H1 (cell line): ENCODE measurements around the gene BZW2. TPM values are rescaled to one million over a fixed set of nuclear protein-coding genes. Genes with fewer than 3 reads are reported as not detected.

Experiments used
- CTCF ChIA-PET: fragments of 300-600 bp; sonication (Branson Sonifier 250); formaldehyde crosslinking; loops from one replicate; lab custom pipeline; 2021; ENCODE audit not compliant: partially characterized antibody; lab: Charles Lee
- POLR2A ChIA-PET: fragments of 300-600 bp; sonication (Branson Sonifier 250); formaldehyde crosslinking; loops from one replicate; lab custom pipeline; 2021; ENCODE audit warnings: inconsistent platforms; ENCODE audit not compliant: partially characterized antibody; lab: Charles Lee
- DNase-seq, 2 experiments: peaks; one replicate each; pipeline versions ENCODE4 v3.0.0 to v3.0.0-alpha.2; 2010 to 2022; ENCODE audit warnings: low spot score in 2 of 2, low read depth in 1 of 2, mixed read lengths in 1 of 2
- FAIRE-seq: peaks from 2 replicates; lab custom pipeline; 2011; peaks lifted over from hg19 to GRCh38; lab: Jason Lieb, UNC
- H2AFZ ChIP-seq: 2 replicates; pipeline ENCODE4 v1.8.1; 2012; ENCODE audit warnings: low read length, inconsistent platforms
- H2AK5ac ChIP-seq: 2 replicates; pipeline ENCODE4 v1.6.1; 2013; ENCODE audit warnings: low read depth, low read length
- H2BK120ac ChIP-seq: replicated peaks from 2 replicates; pipeline ENCODE3; 2013; ENCODE audit warnings: low read depth, low read length, inconsistent platforms
- H2BK12ac ChIP-seq: 2 replicates; pipeline ENCODE4 v1.6.1; 2013; ENCODE audit warnings: low read depth, low read length
- H2BK15ac ChIP-seq: 2 replicates; pipeline ENCODE4 v1.6.1; 2013; ENCODE audit warnings: low read length
- H2BK20ac ChIP-seq: 2 replicates; pipeline ENCODE4 v1.6.1; 2013; ENCODE audit warnings: low read length
- H2BK5ac ChIP-seq: 2 replicates; pipeline ENCODE4 v1.6.1; 2013; ENCODE audit warnings: low read depth, low read length
- H3K14ac ChIP-seq: 2 replicates; pipeline ENCODE4 v1.6.1; 2013; ENCODE audit warnings: inconsistent platforms; ENCODE audit not compliant: insufficient read length
- H3K18ac ChIP-seq: 2 replicates; pipeline ENCODE4 v1.6.1; 2013; ENCODE audit warnings: low read length; ENCODE audit errors: extremely low read depth
- H3K23ac ChIP-seq: 2 replicates; pipeline ENCODE4 v1.6.1; 2013; ENCODE audit warnings: inconsistent platforms; ENCODE audit not compliant: insufficient read length
- H3K23me2 ChIP-seq: 2 replicates; pipeline ENCODE4 v1.6.1; 2013; ENCODE audit warnings: low read depth, low read length
- H3K27ac ChIP-seq: 2 replicates; pipeline ENCODE4 v1.6.1; 2011; ENCODE audit warnings: low read depth, low read length, inconsistent platforms
- H3K27me3 ChIP-seq, 4 experiments: replicated peaks in 1 of 4; 1 replicate in 1 of 4; 2 replicates in 3 of 4; pipeline versions ENCODE4 v1.6.1 to v1.8.1; 2011 to 2013; ENCODE audit warnings: low read length in 3 of 4, mild to moderate bottlenecking in 3 of 4, inconsistent platforms in 2 of 4, mixed read lengths in 2 of 4, moderate library complexity in 1 of 4; ENCODE audit not compliant: control insufficient read depth in 3 of 4, insufficient read depth in 3 of 4; ENCODE audit errors: extremely low read depth in 1 of 4
- H3K36me3 ChIP-seq, 4 experiments: 2 replicates each; pipeline versions ENCODE4 v1.6.1 to v1.8.1; 2011 to 2013; ENCODE audit warnings: mild to moderate bottlenecking in 4 of 4, low read length in 3 of 4, moderate library complexity in 2 of 4, control low read depth in 1 of 4, inconsistent platforms in 1 of 4; ENCODE audit not compliant: insufficient read depth in 4 of 4, control insufficient read depth in 2 of 4
- H3K4ac ChIP-seq: replicated peaks from 2 replicates; pipeline ENCODE3; 2013; ENCODE audit warnings: low read length, low read depth, mixed read lengths, inconsistent platforms; ENCODE audit not compliant: insufficient read length
- H3K4me1 ChIP-seq, 4 experiments: replicated peaks in 1 of 4; 1 replicate in 1 of 4; 2 replicates in 3 of 4; pipeline versions ENCODE4 v1.6.1 to v1.8.1; 2011 to 2013; ENCODE audit warnings: low read length in 3 of 4, inconsistent platforms in 2 of 4, mixed read lengths in 1 of 4; ENCODE audit not compliant: insufficient read depth in 4 of 4, control insufficient read depth in 3 of 4
- H3K4me2 ChIP-seq, 2 experiments: 2 replicates each; pipeline versions ENCODE4 v1.6.1 to v1.8.1; 2011 to 2013; ENCODE audit warnings: low read depth in 2 of 2, low read length in 2 of 2, control low read depth in 1 of 2, inconsistent platforms in 1 of 2, mild to moderate bottlenecking in 1 of 2; ENCODE audit not compliant: insufficient read depth in 1 of 2
- H3K4me3 ChIP-seq, 4 experiments: fragments of 200-600, 300-600 bp in 1 of 4; sonication (generic), shearing (Covaris generic), sonication (Bioruptor Twin) in 1 of 4; 2 replicates each; pipeline versions ENCODE4 v1.5.1 to v1.8.1; 2011 to 2016; ENCODE audit warnings: low read length in 4 of 4, low read depth in 3 of 4, control low read depth in 2 of 4, inconsistent platforms in 2 of 4, mild to moderate bottlenecking in 2 of 4, mixed read lengths in 1 of 4, moderate library complexity in 1 of 4; ENCODE audit not compliant: insufficient read depth in 2 of 4; ENCODE audit errors: extremely low read depth in 1 of 4
- H3K56ac ChIP-seq: replicated peaks from 2 replicates; pipeline ENCODE3; 2013; ENCODE audit warnings: low read depth, mild to moderate bottlenecking, mixed read lengths, low read length, inconsistent platforms; ENCODE audit not compliant: insufficient read length
- H3K79me1 ChIP-seq: 2 replicates; pipeline ENCODE4 v1.6.1; 2013; ENCODE audit warnings: low read depth, low read length, control low read depth
- H3K79me2 ChIP-seq, 2 experiments: 2 replicates each; pipeline versions ENCODE4 v1.6.1 to v1.8.1; 2012 to 2013; ENCODE audit warnings: low read length in 2 of 2, mild to moderate bottlenecking in 2 of 2, inconsistent platforms in 1 of 2; ENCODE audit not compliant: insufficient read depth in 2 of 2, control insufficient read depth in 1 of 2
- H3K9ac ChIP-seq, 4 experiments: replicated peaks in 1 of 4; 1 replicate in 1 of 4; 2 replicates in 3 of 4; pipeline versions ENCODE4 v1.6.1 to v1.8.1; 2011 to 2013; ENCODE audit warnings: low read depth in 3 of 4, low read length in 3 of 4, control low read depth in 2 of 4, mild to moderate bottlenecking in 2 of 4, moderate library complexity in 2 of 4, inconsistent platforms in 1 of 4; ENCODE audit errors: extremely low read depth in 1 of 4
- H3K9me3 ChIP-seq, 2 experiments: 2 replicates each; pipeline versions ENCODE4 v1.6.1 to v1.8.1; 2012 to 2013; ENCODE audit warnings: mild to moderate bottlenecking in 2 of 2, moderate library complexity in 2 of 2, control low read depth in 1 of 2, inconsistent platforms in 1 of 2, low read depth in 1 of 2, low read length in 1 of 2, mixed read lengths in 1 of 2; ENCODE audit not compliant: insufficient read depth in 2 of 2
- H4K20me1 ChIP-seq, 2 experiments: replicated peaks in 1 of 2; 2 replicates each; pipeline versions ENCODE3 to v1.8.1; 2011 to 2013; ENCODE audit warnings: inconsistent platforms in 2 of 2, low read length in 2 of 2, mild to moderate bottlenecking in 1 of 2; ENCODE audit not compliant: insufficient read depth in 2 of 2, control insufficient read depth in 1 of 2
- H4K5ac ChIP-seq: 2 replicates; pipeline ENCODE4 v1.6.1; 2013; ENCODE audit warnings: low read length, low read depth, mixed read lengths, inconsistent platforms; ENCODE audit not compliant: insufficient read length
- H4K8ac ChIP-seq: 2 replicates; pipeline ENCODE4 v1.8.0; 2013; ENCODE audit warnings: mild to moderate bottlenecking, moderate library complexity, low read length, inconsistent platforms; ENCODE audit not compliant: insufficient read depth; ENCODE audit errors: extremely low read depth
- H4K91ac ChIP-seq: replicated peaks from 2 replicates; pipeline ENCODE3; 2013; ENCODE audit warnings: low read length, mixed read lengths, inconsistent platforms; ENCODE audit not compliant: insufficient read length
- BACH1 ChIP-seq: IDR thresholded peaks from 2 replicates; pipeline ENCODE4 v1.6.1; 2012; ENCODE audit warnings: low read length, improper control_type of control experiment
- EZH2 ChIP-seq: fragments of 200-600 bp; sonication (generic); IDR thresholded peaks from 2 replicates; pipeline ENCODE4 v1.7.1; 2012; ENCODE audit warnings: low read depth, mild to moderate bottlenecking, moderate library complexity, low read length, inconsistent platforms; ENCODE audit not compliant: severe bottlenecking
- FOSL1 ChIP-seq: IDR thresholded peaks from 2 replicates; pipeline ENCODE4 v1.6.1; 2011; ENCODE audit warnings: mild to moderate bottlenecking, low read depth, low read length, moderate library complexity; ENCODE audit not compliant: insufficient read depth
- HDAC6 ChIP-seq: IDR thresholded peaks from one replicate; pipeline ENCODE4 v1.7.1; 2012; ENCODE audit warnings: low read depth, mild to moderate bottlenecking, inconsistent platforms, low read length, moderate library complexity
- JUN ChIP-seq: IDR thresholded peaks from 2 replicates; pipeline ENCODE4 v1.6.1; 2011; ENCODE audit warnings: low read depth, mild to moderate bottlenecking, improper control_type of control experiment, low read length
- KDM4A ChIP-seq: IDR thresholded peaks from one replicate; pipeline ENCODE4 v1.7.1; 2012; ENCODE audit warnings: low read depth, mild to moderate bottlenecking, moderate library complexity, low read length, inconsistent platforms; ENCODE audit not compliant: severe bottlenecking
- MAFK ChIP-seq: IDR thresholded peaks from 2 replicates; pipeline ENCODE4 v1.6.1; 2012; ENCODE audit warnings: low read depth, mild to moderate bottlenecking, improper control_type of control experiment, low read length
- SRF ChIP-seq: IDR thresholded peaks from 2 replicates; pipeline ENCODE4 v1.6.1; 2011; ENCODE audit warnings: mild to moderate bottlenecking, low read depth, low read length, moderate library complexity
- TAF1 ChIP-seq: IDR thresholded peaks from 2 replicates; pipeline ENCODE4 v1.6.1; 2011; ENCODE audit warnings: mild to moderate bottlenecking, low read depth, low read length
- WGBS, 2 experiments: shearing (Covaris generic) in 1 of 2; methylation state at CpG; one replicate each; pipeline versions ENCODE4 v1.1.6 to v1.1.7; 2013 to 2015; ENCODE audit warnings: low lambda C conversion rate in 2 of 2, mixed read lengths in 2 of 2, inconsistent platforms in 1 of 2, low coverage in 1 of 2, missing lambda C conversion rate in 1 of 2; ENCODE audit not compliant: insufficient replicate concordance in 2 of 2, insufficient coverage in 1 of 2, insufficient read length in 1 of 2; ENCODE audit errors: extremely low coverage in 1 of 2, missing lambda C conversion rate in 1 of 2; 5-methylcytosine and 5-hydroxymethylcytosine counted together
- polyA plus RNA-seq, 7 experiments: library from polyadenylated mRNA; depleted of rRNA in 3 of 7; stranded (reverse) in 5 of 7; unstranded in 2 of 7; fragments of >200 nt in 5 of 7; fragments of 200-250 nt in 2 of 7; gene quantifications; 1 replicate in 5 of 7; 2 replicates in 1 of 7; 4 replicates in 1 of 7; pipeline versions ENCODE4 v1.2.1 to v1.2.3, GENCODE V29; 2011 to 2013; ENCODE audit warnings: missing spikeins in 2 of 7, mixed read lengths in 2 of 7
- total RNA-seq: library from RNA; stranded (reverse); fragmentation: NEBNext Ultra II Directional; extraction: Animal tissue kit (Norgen Biotek cat#: 25700); gene quantifications from 2 replicates; pipeline ENCODE4 v1.2.1, GENCODE V29; 2021

BZW2 gene
- total and polyA plus RNA-seq, 2 of the 8 experiments (the other 6 are each of a cell fraction or from before 2014, with no cell fraction given) = 32.3 to 103 TPM

- Histone ChIP-seq H3K4ac (no peak overlapping the region), H4K91ac (no peak overlapping the region), H2BK12ac (no peak overlapping the region), H3K14ac (no peak overlapping the region), H3K79me2 (peaks cover 3 to 82% of the 10 kb centered on the region in 2 experiments; a peak in 3 of 4 replicates), H3K9ac (no peak overlapping the region), H3K18ac (no peak overlapping the region), H4K20me1 (peaks cover 4% of the 10 kb centered on the region in 2 experiments), H3K9me3 (no peaks in the 10 kb centered on the region), H2BK120ac (no peak overlapping the region), H2BK5ac (no peak overlapping the region), H3K23me2 (no peaks in the 10 kb centered on the region), H2AFZ (no peak overlapping the region), H4K5ac (no peak overlapping the region), H3K27me3 (no peaks in the 10 kb centered on the region), H3K4me3 (no peak overlapping the region), H4K8ac (no peak overlapping the region), H3K4me1 (peaks cover 0 to 5% (median 2%) of the 10 kb centered on the region in 4 experiments; a peak in 2 of 7 replicates), H2BK20ac (no peak overlapping the region), H3K79me1 (no peaks in the 10 kb centered on the region; the same call in 1 of the 2 replicates), H3K27ac (no peak overlapping the region), H2AK5ac (no peak overlapping the region), H3K4me2 (no peak overlapping the region), H3K36me3 (peaks cover 0 to 11% (median 1%) of the 10 kb centered on the region in 4 experiments; a peak in 2 of 8 replicates), H3K23ac (no peak overlapping the region), H2BK15ac (no peak overlapping the region), H3K56ac (no peak overlapping the region)
- 87% methylated on average over 1 of the region's 1 CpG; no CpG with 5 or more reads in 1 of the 2 experiments for WGBS, 2 experiments
- ChIA-PET CTCF (interaction anchor here (1.4 kb wide), 1 partner anchor 10 kb away, joined by 3 read pairs; no protein-coding TSS in a partner anchor), POLR2A (interaction anchor here (1.4 kb wide), 1 partner anchor 16 kb away, joined by 5 read pairs; the partner anchor contains the start of genes ANKMY2 and BZW2)
- FAIRE-seq (no peak), DNase-seq (no peak)
- TF ChIP-seq JUN (no peak), SRF (no peak), EZH2 (no peak), KDM4A (no peak), MAFK (no peak), HDAC6 (no peak), TAF1 (no peak), BACH1 (no peak), FOSL1 (no peak)
These were observed 15.9 kb downstream of the BZW2 start for GRCh38 chr7:16661924-16662323.
